Urinary bladder (tissue), 4 donors: ENCODE measurements around the gene NRBF2. TPM values are rescaled to one million over a fixed set of nuclear protein-coding genes. Genes with fewer than 3 reads are reported as not detected.
A peak's percentile ranks its signal among the peaks of the same experiment; 100 is the strongest.

ENCODE experiments used
- DNase-seq: peaks from one replicate; pipeline ENCODE4 v3.0.0-alpha.2; 2015; ENCODE audit errors: extremely low spot score
- H3K27ac ChIP-seq: one replicate; pipeline ENCODE4 v1.5.1; 2013; ENCODE audit warnings: low read depth, mild to moderate bottlenecking, moderate library complexity
- H3K36me3 ChIP-seq: one replicate; pipeline ENCODE4 v1.6.1; 2013; ENCODE audit warnings: mild to moderate bottlenecking, moderate library complexity; ENCODE audit not compliant: insufficient read depth
- H3K4me1 ChIP-seq: one replicate; pipeline ENCODE4 v1.6.1; 2013; ENCODE audit warnings: mild to moderate bottlenecking, moderate library complexity; ENCODE audit not compliant: insufficient read depth
- H3K4me3 ChIP-seq: one replicate; pipeline ENCODE4 v1.5.1; 2013; ENCODE audit warnings: low read depth, low read length
- WGBS: extraction: QIAGEN DNeasy Blood & Tissue Kit; methylation state at CpG from one replicate; pipeline ENCODE4 v1.1.7; 2013; 5-methylcytosine and 5-hydroxymethylcytosine counted together
- polyA plus RNA-seq: library from polyadenylated mRNA; stranded (reverse); fragments of 200-250 nt; gene quantifications from one replicate; pipeline ENCODE4 v1.2.3, GENCODE V29; 2013
- total RNA-seq: library from RNA; depleted of rRNA; stranded (reverse); fragments of >200 nt; gene quantifications from one replicate; pipeline ENCODE4 v1.2.3, GENCODE V29; 2014
- donor health status: healthy with polysubstance abuse.
- donor health status: healthy.

Gene NRBF2
- total and polyA plus RNA-seq, 2 donors = 16.8 to 26.2 TPM

- H3K4me1 ChIP-seq = no peaks in the 10 kb centered on the region
- H3K36me3 ChIP-seq = no peaks in the 10 kb centered on the region
- H3K4me3 ChIP-seq = no peak overlapping the region
- no peak for DNase-seq
- WGBS = 49% methylated on average over 2 of the region's 2 CpGs
- peak overlapping the region; percentile 18 for H3K27ac ChIP-seq
Observed at GRCh38 chr10:63156236-63156635, 23.1 kb downstream of the NRBF2 start.

DNA sequence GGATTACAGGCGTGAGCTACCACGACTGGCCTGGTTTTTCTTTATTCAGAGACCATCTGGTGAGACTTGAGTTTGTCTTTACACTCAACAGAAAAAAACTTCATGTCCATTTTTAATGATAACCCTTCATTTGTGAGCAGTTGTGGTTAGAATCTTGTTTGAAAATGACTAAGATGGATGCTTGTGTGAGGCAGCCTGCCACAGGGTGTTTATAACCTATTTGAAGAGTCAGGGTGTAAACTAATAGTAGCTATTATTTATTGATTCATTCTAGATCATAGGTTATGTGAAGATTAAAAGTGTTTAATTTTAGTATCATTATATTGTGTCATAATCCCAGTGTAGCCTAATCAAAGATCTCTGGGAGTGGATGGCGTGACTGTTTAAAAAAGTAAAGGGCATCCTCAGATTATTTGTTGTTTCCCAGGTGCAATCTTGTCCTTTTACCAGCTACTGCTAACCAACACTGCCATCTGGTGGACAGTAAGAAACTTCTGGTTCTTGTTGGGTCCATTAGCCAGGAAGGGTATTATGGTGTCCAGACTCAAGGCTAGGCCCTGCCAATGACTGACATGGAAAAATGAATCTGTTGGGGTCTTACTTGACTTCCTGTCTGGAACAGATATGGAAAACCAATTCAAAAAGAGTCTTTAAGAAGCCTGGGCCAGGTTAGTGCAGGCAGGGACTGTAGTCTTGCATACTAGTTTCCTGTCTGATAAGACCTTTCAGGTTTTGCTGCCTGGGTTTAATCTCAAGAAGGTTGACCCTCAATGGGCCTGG is 24.9 kb downstream of the NRBF2 start:
- Histone ChIP-seq H3K36me3 (no peaks in the 10 kb centered on the region), H3K4me3 (no peak overlapping the region), H3K4me1 (no peaks in the 10 kb centered on the region), H3K27ac (no peak overlapping the region)
- WGBS = 70% methylated on average over 3 of the region's 3 CpGs
- DNase-seq = peak; percentile 56

DNA sequence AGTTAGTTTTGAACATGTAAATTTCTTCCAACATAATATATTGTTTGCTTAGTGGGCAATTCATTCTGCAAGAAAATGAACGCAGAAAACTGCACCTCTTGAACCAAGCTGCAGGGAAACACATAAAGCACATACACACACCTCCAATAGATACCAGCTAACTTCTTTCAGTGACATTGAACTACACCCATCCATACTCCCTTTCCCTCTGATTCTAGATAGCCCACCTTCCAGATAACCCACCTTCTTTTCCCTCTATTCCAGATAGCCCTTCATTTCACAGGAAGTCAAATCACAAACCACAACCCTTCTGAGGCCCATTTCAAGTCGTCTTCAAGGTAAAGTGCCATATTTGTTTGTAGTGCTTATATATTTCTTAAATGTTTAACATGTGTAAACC is 28.5 kb downstream of the NRBF2 start:
- Histone ChIP-seq H3K4me1 (no peaks in the 10 kb centered on the region), H3K36me3 (peaks cover 1% of the 10 kb centered on the region), H3K27ac (no peak overlapping the region), H3K4me3 (no peak overlapping the region)
- no peak for DNase-seq
- 52% methylated on average over 2 of the region's 2 CpGs for WGBS

- Histone ChIP-seq H3K4me3 (no peak overlapping the region), H3K27ac (no peak overlapping the region), H3K36me3 (peaks cover 1% of the 10 kb centered on the region), H3K4me1 (no peaks in the 10 kb centered on the region)
- WGBS = 73% methylated on average over 2 of the region's 2 CpGs
- DNase-seq = no peak
Observed at GRCh38 chr10:63164166-63164623, 31.1 kb downstream of the NRBF2 start.

GRCh38 chr10:63165249-63165648 is 32.1 kb downstream of the NRBF2 start:
- no peak for DNase-seq
- Histone ChIP-seq H3K36me3 (peaks cover 5% of the 10 kb centered on the region), H3K4me3 (no peak overlapping the region), H3K27ac (no peak overlapping the region), H3K4me1 (no peaks in the 10 kb centered on the region)
- 95% methylated on average over 7 of the region's 7 CpGs for WGBS

DNA sequence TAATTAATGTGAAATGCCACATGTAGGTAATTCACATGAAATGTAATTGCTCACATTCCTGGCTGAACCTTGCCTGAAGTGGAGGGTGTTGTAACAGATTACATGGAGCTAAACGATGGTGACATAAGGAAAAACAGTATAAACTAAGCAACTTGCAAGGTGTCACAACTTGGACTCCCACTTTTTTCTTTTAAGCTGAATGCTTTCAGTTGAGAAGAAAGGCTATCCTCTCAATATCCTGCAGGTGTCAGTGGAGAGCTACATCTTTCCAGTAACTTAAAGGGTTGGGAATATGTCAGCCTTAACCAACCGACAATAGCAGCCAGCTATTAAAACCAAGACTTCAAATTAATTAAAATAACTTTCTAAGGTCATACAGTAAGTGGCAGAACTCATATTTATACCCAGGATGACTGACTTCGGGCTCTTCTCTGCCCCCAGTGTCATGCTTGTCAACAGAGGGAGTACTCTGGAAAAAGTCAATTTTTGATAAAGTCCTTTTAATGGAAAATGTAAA is 33.7 kb downstream of the NRBF2 start:
- WGBS = 19% methylated on average over 3 of the region's 3 CpGs
- Histone ChIP-seq H3K36me3 (peaks cover 6% of the 10 kb centered on the region), H3K4me3 (no peak overlapping the region), H3K4me1 (no peaks in the 10 kb centered on the region), H3K27ac (no peak overlapping the region)
- DNase-seq = peak; percentile 48

GRCh38 chr10:63168821-63169462 is 35.8 kb downstream of the NRBF2 start:
- Histone ChIP-seq H3K36me3 (peaks cover 6% of the 10 kb centered on the region), H3K4me3 (no peak overlapping the region), H3K27ac (peak overlapping the region; percentile 50), H3K4me1 (no peaks in the 10 kb centered on the region)
- WGBS = 73% methylated on average over 2 of the region's 2 CpGs
- DNase-seq = no peak

- H3K4me3 ChIP-seq = no peak overlapping the region
- no peak overlapping the region for H3K27ac ChIP-seq
- no peaks in the 10 kb centered on the region for H3K4me1 ChIP-seq
- H3K36me3 ChIP-seq = peaks cover 5% of the 10 kb centered on the region
- DNase-seq = no peak
- WGBS = 56% methylated on average over 2 of the region's 2 CpGs
Observed at GRCh38 chr10:63169624-63170023, 36.5 kb downstream of the NRBF2 start.

DNA sequence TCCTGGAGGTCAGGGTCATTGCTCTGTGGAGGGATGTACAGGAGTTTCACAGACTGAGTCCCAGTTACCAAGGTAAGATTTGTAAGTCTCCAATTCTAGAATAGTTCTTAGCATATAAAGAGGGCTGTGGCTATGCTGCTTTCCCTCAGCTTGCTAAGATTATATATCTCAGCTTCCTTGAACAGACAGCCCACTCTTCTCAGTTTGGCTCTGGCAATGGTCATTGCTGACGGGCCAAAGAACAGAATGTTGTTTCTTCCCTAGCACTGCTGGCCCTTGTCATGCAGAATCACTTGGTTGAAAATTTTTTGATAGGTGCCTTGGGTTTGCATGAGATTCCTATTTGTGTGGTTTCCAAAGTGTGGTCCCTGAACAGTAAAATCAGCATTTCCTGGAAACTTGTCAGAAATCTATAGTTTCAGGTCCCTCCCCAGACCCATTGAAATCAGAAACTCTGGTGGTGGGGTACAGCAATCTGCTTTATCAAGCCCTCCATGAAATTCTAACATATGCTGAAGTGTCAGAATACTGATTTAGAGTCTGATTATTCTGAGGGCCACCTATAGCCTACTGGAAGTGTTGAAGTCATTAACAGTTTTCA is 38.2 kb downstream of the NRBF2 start:
- H3K4me1 ChIP-seq = no peaks in the 10 kb centered on the region
- no peak overlapping the region for H3K4me3 ChIP-seq
- no peak for DNase-seq
- peaks cover 4% of the 10 kb centered on the region for H3K36me3 ChIP-seq
- no peak overlapping the region for H3K27ac ChIP-seq
- 64% methylated on average over 1 of the region's 1 CpG for WGBS

- Histone ChIP-seq H3K27ac (peak overlapping the region; percentile 59), H3K4me3 (no peak overlapping the region), H3K4me1 (no peaks in the 10 kb centered on the region), H3K36me3 (peaks cover 4% of the 10 kb centered on the region)
- no peak for DNase-seq
- WGBS = 94% methylated on average over 1 of the region's 1 CpG
Observed at GRCh38 chr10:63171926-63172325, 38.8 kb downstream of the NRBF2 start.

- no peak for DNase-seq
- Histone ChIP-seq H3K27ac (no peak overlapping the region), H3K4me3 (no peak overlapping the region), H3K36me3 (peaks cover 4% of the 10 kb centered on the region), H3K4me1 (no peaks in the 10 kb centered on the region)
- WGBS = 92% methylated on average over 1 of the region's 1 CpG
Observed at GRCh38 chr10:63173468-63174232, 40.5 kb downstream of the NRBF2 start.

- 85% methylated on average over 1 of the region's 1 CpG for WGBS
- H3K4me1 ChIP-seq = no peaks in the 10 kb centered on the region
- DNase-seq = no peak
- no peak overlapping the region for H3K4me3 ChIP-seq
- no peak overlapping the region for H3K27ac ChIP-seq
- H3K36me3 ChIP-seq = peaks cover 2% of the 10 kb centered on the region
Observed at GRCh38 chr10:63175534-63175933, 42.4 kb downstream of the NRBF2 start.

- WGBS = 32% methylated on average over 1 of the region's 1 CpG
- H3K4me3 ChIP-seq = no peak overlapping the region
- H3K36me3 ChIP-seq = no peaks in the 10 kb centered on the region
- no peak overlapping the region for H3K27ac ChIP-seq
- no peak for DNase-seq
- no peaks in the 10 kb centered on the region for H3K4me1 ChIP-seq
Observed at GRCh38 chr10:63192826-63193225, 59.7 kb downstream of the NRBF2 start.
